ENCODE data around the gene OR6V1.

GRCh38 chr7:143052041-143052440, at the start of gene OR6V1:
- TF ChIP-seq CTCF (IDR thresholded peaks at IDR 0.05) (no peak), REST (IDR thresholded peaks at IDR 0.05) (no peak), RFX5 (IDR thresholded peaks at IDR 0.05) (no peak), SMC3 (IDR thresholded peaks at IDR 0.05) (no peak), POLR2A (IDR thresholded peaks at IDR 0.05; ENCODE audit: low read length) (no peak), RAD21 (conservative IDR thresholded peaks at IDR 0.05 in 1 of 2, IDR thresholded peaks at IDR 0.05 in 1 of 2) (no peak), PBX3 (IDR thresholded peaks at IDR 0.05) (no peak), E2F6 (IDR thresholded peaks at IDR 0.05; ENCODE audit: borderline replicate concordance, low read depth) (no peak), BHLHE40 (IDR thresholded peaks at IDR 0.05; ENCODE audit: low read depth, low read length) (no peak), KDM1A (IDR thresholded peaks at IDR 0.05; ENCODE audit: low read depth) (no peak), SREBF2 (IDR thresholded peaks at IDR 0.05) (no peak)

Measured in A549 (cell line).